Ascending aorta (tissue), 2 donors: ENCODE data around the gene PDLIM7. TPM values are rescaled to one million over a fixed set of nuclear protein-coding genes. Genes with fewer than 3 reads are reported as not detected.

ENCODE experiments used
- DNase-seq, 2 donors: peaks; one replicate each; pipeline ENCODE4 v3.0.0-alpha.2; 2019; ENCODE audit warnings: low spot score in 2 of 2
- H3K27ac ChIP-seq, 2 donors: fragments of 200-600 bp; sonication (generic); one replicate each; pipeline ENCODE4 v1.5.1; 2016 to 2017; ENCODE audit warnings: mild to moderate bottlenecking in 1 of 2
- H3K27me3 ChIP-seq: fragments of 200-600 bp; sonication (generic); one replicate; pipeline ENCODE4 v1.5.1; 2017
- H3K36me3 ChIP-seq, 2 donors: fragments of 200-600 bp; sonication (generic); one replicate each; pipeline ENCODE4 v1.5.1; 2016
- H3K4me1 ChIP-seq, 2 donors: fragments of 200-600 bp; sonication (generic); one replicate each; pipeline ENCODE4 v1.5.1; 2016 to 2017; ENCODE audit warnings: mild to moderate bottlenecking in 1 of 2
- H3K4me3 ChIP-seq, 2 donors: fragments of 200-600 bp; sonication (generic); one replicate each; pipeline ENCODE4 v1.5.1; 2016 to 2017; ENCODE audit warnings: mild to moderate bottlenecking in 1 of 2
- H3K9me3 ChIP-seq, 2 donors: fragments of 200-600 bp; sonication (generic); one replicate each; pipeline ENCODE4 v1.5.1; 2016
- intact Hi-C: fragments of 100-400 bp; cut with DNase I; formaldehyde crosslinking; loops from one replicate; pipeline ENCODE4 v1.15.1; 2023
- total RNA-seq: library from RNA; depleted of rRNA; stranded (reverse); fragments of >200 nt; gene quantifications from one replicate; pipeline ENCODE4 v1.1.0, GENCODE V29; 2016
- TF ChIP-seq, protein P1 (sequence below), 3 experiments: fragments of 200-600 bp in 2 of 3; fragments of 450-650 bp in 1 of 3; sonication (generic) in 2 of 3; IDR thresholded peaks; one replicate each; pipeline ENCODE4 v1.5.1; 2016 to 2019; ENCODE audit warnings: antibody characterized with exemption in 3 of 3, mild to moderate bottlenecking in 1 of 3, moderate library complexity in 1 of 3

Gene PDLIM7
- total RNA-seq, 1 donor from 2014 or later = 1,082 TPM

GRCh38 chr5:177449140-177450061 lies 48.0 kb downstream of the PDLIM7 start:
- H3K4me3 ChIP-seq = no peak overlapping the region
- peaks cover 17 to 29% of the 10 kb centered on the region in 2 donors for H3K4me1 ChIP-seq
- no peak for DNase-seq
- no peaks in the 10 kb centered on the region for H3K36me3 ChIP-seq
- no peak overlapping the region for H3K27ac ChIP-seq
- no peaks in the 10 kb centered on the region for H3K9me3 ChIP-seq
- intact Hi-C loops = loop anchor here (5.0 to 10.0 kb wide), 2 partner anchors 137 to 335 kb away; partner anchors contain the start of gene MXD3
- TF ChIP-seq, protein P1, sequence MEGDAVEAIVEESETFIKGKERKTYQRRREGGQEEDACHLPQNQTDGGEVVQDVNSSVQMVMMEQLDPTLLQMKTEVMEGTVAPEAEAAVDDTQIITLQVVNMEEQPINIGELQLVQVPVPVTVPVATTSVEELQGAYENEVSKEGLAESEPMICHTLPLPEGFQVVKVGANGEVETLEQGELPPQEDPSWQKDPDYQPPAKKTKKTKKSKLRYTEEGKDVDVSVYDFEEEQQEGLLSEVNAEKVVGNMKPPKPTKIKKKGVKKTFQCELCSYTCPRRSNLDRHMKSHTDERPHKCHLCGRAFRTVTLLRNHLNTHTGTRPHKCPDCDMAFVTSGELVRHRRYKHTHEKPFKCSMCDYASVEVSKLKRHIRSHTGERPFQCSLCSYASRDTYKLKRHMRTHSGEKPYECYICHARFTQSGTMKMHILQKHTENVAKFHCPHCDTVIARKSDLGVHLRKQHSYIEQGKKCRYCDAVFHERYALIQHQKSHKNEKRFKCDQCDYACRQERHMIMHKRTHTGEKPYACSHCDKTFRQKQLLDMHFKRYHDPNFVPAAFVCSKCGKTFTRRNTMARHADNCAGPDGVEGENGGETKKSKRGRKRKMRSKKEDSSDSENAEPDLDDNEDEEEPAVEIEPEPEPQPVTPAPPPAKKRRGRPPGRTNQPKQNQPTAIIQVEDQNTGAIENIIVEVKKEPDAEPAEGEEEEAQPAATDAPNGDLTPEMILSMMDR (IDR thresholded peaks at IDR 0.05) = no peak
- no peaks in the 10 kb centered on the region for H3K27me3 ChIP-seq

- H3K36me3 ChIP-seq = no peaks in the 10 kb centered on the region
- no peak overlapping the region for H3K27ac ChIP-seq
- H3K4me1 ChIP-seq = peaks cover 17 to 24% of the 10 kb centered on the region in 2 donors
- no peak for DNase-seq
- TF ChIP-seq, protein P1 (IDR thresholded peaks at IDR 0.05) = no peak
- no peaks in the 10 kb centered on the region for H3K9me3 ChIP-seq
- H3K4me3 ChIP-seq = peak overlapping the region in 1 of 2 donors; percentile 70
- intact Hi-C loops = no loop called here
- H3K27me3 ChIP-seq = no peaks in the 10 kb centered on the region
Observed at GRCh38 chr5:177448244-177448950, 49.0 kb downstream of the PDLIM7 start.

GRCh38 chr5:177447611-177448243 lies 49.7 kb downstream of the PDLIM7 start:
- TF ChIP-seq, protein P1 (IDR thresholded peaks at IDR 0.05) = no peak
- Histone ChIP-seq H3K4me3 (peak overlapping the region; percentile 59 to 70), H3K9me3 (no peaks in the 10 kb centered on the region), H3K27ac (no peak overlapping the region), H3K27me3 (no peaks in the 10 kb centered on the region), H3K4me1 (peaks cover 17 to 24% of the 10 kb centered on the region in 2 donors), H3K36me3 (no peaks in the 10 kb centered on the region)
- peak in 1 of 2 donors; percentile 87 for DNase-seq
- intact Hi-C loops = loop anchor here (1.0 kb wide), 1 partner anchor 21 kb away; the partner anchor contains the start of gene GRK6

DNA sequence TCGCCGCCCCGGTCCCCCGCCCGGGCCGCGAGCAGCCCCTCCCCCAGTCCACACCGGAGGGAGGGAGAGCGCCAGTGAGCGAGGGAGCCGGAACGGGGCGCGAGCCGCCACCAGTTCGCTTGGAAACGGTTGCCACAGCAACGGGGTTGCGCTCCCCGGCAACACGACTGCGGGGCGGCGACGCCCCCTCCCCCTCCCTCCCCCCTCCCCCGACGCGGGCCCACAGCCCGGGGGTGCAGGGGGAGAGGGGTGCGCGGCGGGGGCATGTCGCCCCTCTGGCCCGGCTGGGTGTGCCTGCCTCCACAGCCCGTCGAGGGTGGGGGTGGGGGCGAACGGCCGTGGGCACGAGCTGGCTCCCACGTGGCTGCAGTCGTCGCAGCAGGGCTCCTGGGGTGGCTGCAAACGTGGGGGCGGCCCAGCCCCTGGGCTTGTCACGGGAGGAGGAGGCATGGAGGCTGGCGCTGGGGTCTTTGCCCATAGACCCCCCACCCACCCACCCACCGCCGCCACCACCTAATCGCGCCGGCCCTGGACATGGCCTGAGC lies 50.3 kb downstream of the PDLIM7 start:
- Histone ChIP-seq H3K36me3 (peaks cover 2% of the 10 kb centered on the region in 2 donors), H3K27ac (no peak overlapping the region), H3K4me3 (peak overlapping the region; percentile 59 to 70), H3K4me1 (peaks cover 17 to 24% of the 10 kb centered on the region in 2 donors), H3K9me3 (no peaks in the 10 kb centered on the region), H3K27me3 (no peaks in the 10 kb centered on the region)
- TF ChIP-seq, protein P1 (IDR thresholded peaks at IDR 0.05) = no peak
- intact Hi-C loops = loop anchor here (1.0 kb wide), 1 partner anchor 21 kb away; the partner anchor contains the start of gene GRK6
- no peak for DNase-seq
